Transverse colon (tissue), 4 donors: ENCODE results near the gene DSG2. TPM values are rescaled to one million over a fixed set of nuclear protein-coding genes. Genes with fewer than 3 reads are reported as not detected.
"Not testable (repeated sequence)": the region's sequence is repeated elsewhere in the genome, so short reads cannot be mapped to it uniquely, and the experiment has no call there.

Experiments used
- DNase-seq: peaks from one replicate; pipeline ENCODE4 v3.0.0-alpha.2; 2019
- H3K27ac ChIP-seq, 4 donors: fragments of 200-600 bp; sonication (generic); 2 replicates each; pipeline ENCODE4 v1.5.1; 2016 to 2018; ENCODE audit warnings: inconsistent platforms in 4 of 4
- H3K27me3 ChIP-seq: fragments of 200-600 bp; sonication (generic); 2 replicates; pipeline ENCODE4 v1.5.1; 2017; ENCODE audit warnings: inconsistent platforms
- H3K36me3 ChIP-seq, 4 donors: fragments of 200-600 bp; sonication (generic); 2 replicates each; pipeline ENCODE4 v1.5.1; 2017 to 2019; ENCODE audit warnings: inconsistent platforms in 4 of 4
- H3K4me1 ChIP-seq, 4 donors: fragments of 200-600 bp; sonication (generic); 2 replicates each; pipeline ENCODE4 v1.5.1; 2017 to 2020; ENCODE audit warnings: inconsistent platforms in 4 of 4
- H3K4me3 ChIP-seq, 4 donors: fragments of 200-600 bp; sonication (generic); 1 replicate in 1 of 4; 2 replicates in 3 of 4; pipeline versions ENCODE4 v1.5.1 to v1.6.1; 2017 to 2019; ENCODE audit warnings: inconsistent platforms in 4 of 4
- H3K9me3 ChIP-seq, 2 donors: fragments of 200-600 bp; sonication (generic); 2 replicates each; pipeline ENCODE4 v1.5.1; 2017 to 2019; ENCODE audit warnings: inconsistent platforms in 2 of 2
- EP300 ChIP-seq: sonication (generic); formaldehyde crosslinking; IDR thresholded peaks from one replicate; pipeline ENCODE4 v1.6.1; 2017; ENCODE audit warnings: antibody characterized with exemption, low read depth
- POLR2A ChIP-seq: fragments of 450-650 bp; IDR thresholded peaks from one replicate; pipeline ENCODE4 v1.6.1; 2016; ENCODE audit warnings: antibody characterized with exemption, mild to moderate bottlenecking, moderate library complexity
- POLR2AphosphoS5 ChIP-seq, 3 donors: sonication (generic); formaldehyde crosslinking; IDR thresholded peaks; one replicate each; pipeline ENCODE4 v1.6.1; 2016; ENCODE audit warnings: antibody characterized with exemption in 3 of 3
- WGBS, 2 donors: methylation state at CpG; one replicate each; pipeline ENCODE4 v1.1.5; 2018; ENCODE audit warnings: low coverage in 1 of 2; 5-methylcytosine and 5-hydroxymethylcytosine counted together
- in situ Hi-C, 4 donors: fragments of 200-750 bp; cut with MboI; loops; one replicate each; pipeline versions ENCODE4 v1.15.0 to v1.15.1; 2017; ENCODE audit warnings: low sequenced_read_pairs in 3 of 4, low pct_ligation_motif_present in 1 of 4, low pct_unique_long_range_greater_than_20kb in 1 of 4
- intact Hi-C: fragments of 100-400 bp; cut with DNase I; formaldehyde crosslinking; loops from one replicate; pipeline ENCODE4 v1.15.1; 2023; ENCODE audit warnings: low total_unique reads
- total RNA-seq, 4 donors: library from RNA; depleted of rRNA; stranded (reverse); fragments of >200 nt; gene quantifications; one replicate each; pipeline ENCODE4 v1.1.0, GENCODE V29; 2016
- TF ChIP-seq, protein P1 (sequence below), 5 experiments: fragments of 200-600 bp in 3 of 5; fragments of 450-650 bp in 2 of 5; sonication (generic) in 3 of 5; IDR thresholded peaks; 1 replicate in 2 of 5; 2 replicates in 3 of 5; pipeline ENCODE4 v1.5.1; 2016 to 2017; ENCODE audit warnings: antibody characterized with exemption in 5 of 5, inconsistent platforms in 3 of 5, mild to moderate bottlenecking in 2 of 5, moderate library complexity in 1 of 5

DSG2 gene
- total RNA-seq, 4 donors from 2014 or later: 59.3 to 272 (median 198) TPM

DNA sequence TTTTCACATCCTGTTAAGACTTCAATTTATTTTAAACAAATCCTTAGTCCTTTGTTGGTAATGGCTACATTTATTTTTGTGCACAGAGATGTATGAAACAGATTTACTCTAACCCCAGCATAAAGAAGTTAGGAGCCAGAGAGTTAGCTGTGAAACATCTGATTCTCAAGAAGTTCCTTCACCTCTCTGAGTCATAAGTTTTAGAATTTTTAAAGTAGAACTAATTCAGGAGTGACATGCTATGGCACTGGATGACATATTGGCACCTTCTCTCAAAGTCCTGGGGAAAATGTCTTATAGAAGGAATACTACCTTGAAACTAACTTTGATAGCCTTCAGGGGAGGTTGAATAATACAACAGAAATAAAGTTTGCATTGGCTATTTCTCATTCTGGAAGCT lies 6.4 kb upstream of the DSG2 start:
- no peaks in the 10 kb centered on the region for H3K27me3 ChIP-seq
- H3K36me3 ChIP-seq: no peaks in the 10 kb centered on the region
- no peak for DNase-seq
- in situ Hi-C loops (no loop called here), intact Hi-C loops (no loop called here)
- TF ChIP-seq, protein P1, sequence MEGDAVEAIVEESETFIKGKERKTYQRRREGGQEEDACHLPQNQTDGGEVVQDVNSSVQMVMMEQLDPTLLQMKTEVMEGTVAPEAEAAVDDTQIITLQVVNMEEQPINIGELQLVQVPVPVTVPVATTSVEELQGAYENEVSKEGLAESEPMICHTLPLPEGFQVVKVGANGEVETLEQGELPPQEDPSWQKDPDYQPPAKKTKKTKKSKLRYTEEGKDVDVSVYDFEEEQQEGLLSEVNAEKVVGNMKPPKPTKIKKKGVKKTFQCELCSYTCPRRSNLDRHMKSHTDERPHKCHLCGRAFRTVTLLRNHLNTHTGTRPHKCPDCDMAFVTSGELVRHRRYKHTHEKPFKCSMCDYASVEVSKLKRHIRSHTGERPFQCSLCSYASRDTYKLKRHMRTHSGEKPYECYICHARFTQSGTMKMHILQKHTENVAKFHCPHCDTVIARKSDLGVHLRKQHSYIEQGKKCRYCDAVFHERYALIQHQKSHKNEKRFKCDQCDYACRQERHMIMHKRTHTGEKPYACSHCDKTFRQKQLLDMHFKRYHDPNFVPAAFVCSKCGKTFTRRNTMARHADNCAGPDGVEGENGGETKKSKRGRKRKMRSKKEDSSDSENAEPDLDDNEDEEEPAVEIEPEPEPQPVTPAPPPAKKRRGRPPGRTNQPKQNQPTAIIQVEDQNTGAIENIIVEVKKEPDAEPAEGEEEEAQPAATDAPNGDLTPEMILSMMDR (IDR thresholded peaks at IDR 0.05): no peak
- no peak for TF ChIP-seq POLR2A
- TF ChIP-seq POLR2AphosphoS5 (IDR thresholded peaks at IDR 0.05): no peak
- TF ChIP-seq EP300: no peak
- H3K4me1 ChIP-seq: peaks cover 0 to 33% (median 12%) of the 10 kb centered on the region in 4 donors
- no peaks in the 10 kb centered on the region for H3K9me3 ChIP-seq
- peak overlapping the region in 1 of 4 donors; percentile 68 for H3K27ac ChIP-seq
- H3K4me3 ChIP-seq: no peak overlapping the region

DNA sequence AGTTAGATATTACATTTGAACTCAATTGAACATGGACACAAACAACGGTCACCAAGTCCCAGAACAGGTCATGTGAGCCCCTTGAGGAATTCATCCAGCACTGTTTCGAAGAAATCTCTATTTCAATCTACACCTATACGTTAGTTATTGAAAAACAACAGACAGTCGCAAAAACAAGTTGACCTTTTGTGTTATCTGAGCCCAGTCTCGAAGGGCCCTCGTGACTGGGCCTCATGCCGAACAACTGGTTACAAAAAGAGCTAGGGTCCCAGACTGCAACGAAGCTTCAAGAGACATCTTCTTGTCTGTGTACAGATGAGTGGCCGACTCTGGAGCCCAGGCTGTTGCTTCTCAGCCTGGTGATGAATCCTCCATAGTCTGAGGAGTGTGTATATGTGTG lies 5.3 kb upstream of the DSG2 start:
- TF ChIP-seq POLR2A (no peak), POLR2AphosphoS5 (IDR thresholded peaks at IDR 0.05) (no peak), EP300 (no peak)
- TF ChIP-seq, protein P1 (IDR thresholded peaks at IDR 0.05): no peak
- Histone ChIP-seq H3K27me3 (peaks cover 1% of the 10 kb centered on the region), H3K4me1 (peaks cover 0 to 35% (median 12%) of the 10 kb centered on the region in 4 donors), H3K36me3 (no peaks in the 10 kb centered on the region), H3K9me3 (no peaks in the 10 kb centered on the region), H3K27ac (no peak overlapping the region), H3K4me3 (no peak overlapping the region)
- 90 to 93% methylated on average over 9 of the region's 9 CpGs for WGBS, 2 donors
- in situ Hi-C loops: no loop called here
- no peak for DNase-seq
- intact Hi-C loops: no loop called here

DNA sequence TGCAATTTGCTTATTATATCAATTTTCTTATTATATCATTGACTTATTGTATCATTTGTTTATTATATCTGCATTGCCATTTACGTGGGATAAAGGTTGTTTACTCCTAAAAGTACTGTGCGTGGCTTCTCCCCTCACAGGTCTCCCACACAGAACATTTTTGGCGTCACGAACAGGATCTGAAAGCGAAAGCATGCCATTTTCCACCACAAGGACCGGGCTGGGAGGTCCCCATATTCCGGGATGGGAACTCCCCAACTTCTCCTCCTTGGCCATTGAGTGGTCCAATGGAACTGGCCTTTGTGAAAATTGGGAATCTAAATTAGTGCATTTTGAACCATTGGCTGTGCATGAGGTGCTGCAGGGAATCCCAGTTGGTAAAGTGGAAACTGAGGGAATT lies 4.8 kb upstream of the DSG2 start:
- Histone ChIP-seq H3K4me3 (no peak overlapping the region), H3K4me1 (peaks cover 0 to 36% (median 12%) of the 10 kb centered on the region in 4 donors), H3K9me3 (no peaks in the 10 kb centered on the region), H3K36me3 (no peaks in the 10 kb centered on the region), H3K27ac (peak overlapping the region in 1 of 4 donors; percentile 33), H3K27me3 (peaks cover 6% of the 10 kb centered on the region)
- in situ Hi-C loops: no loop called here
- no peak for DNase-seq
- no peak for TF ChIP-seq EP300
- no peak for TF ChIP-seq POLR2A
- TF ChIP-seq, protein P1 (IDR thresholded peaks at IDR 0.05): no peak
- TF ChIP-seq POLR2AphosphoS5 (IDR thresholded peaks at IDR 0.05): no peak
- intact Hi-C loops: no loop called here
- 75 to 76% methylated on average over 7 of the region's 7 CpGs for WGBS, 2 donors

DNA sequence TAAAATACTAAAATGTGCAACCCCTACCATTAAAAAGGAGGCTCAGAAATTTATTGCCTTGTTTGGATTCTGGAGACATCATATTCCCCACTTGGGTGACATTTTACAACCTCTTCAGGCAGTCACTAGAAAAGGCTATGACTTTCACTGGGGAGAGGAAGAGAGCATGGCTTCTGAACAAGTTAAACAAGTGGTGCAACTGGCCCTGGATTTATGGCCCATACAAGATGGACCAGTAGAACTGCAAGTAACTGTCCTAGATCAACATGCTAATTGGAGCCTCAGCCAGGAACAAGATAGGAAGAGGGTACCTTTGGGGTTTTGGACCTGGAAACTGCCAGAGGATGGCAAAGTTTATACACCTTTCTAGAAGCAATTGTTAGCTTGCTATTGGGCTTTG lies 4.0 kb upstream of the DSG2 start:
- Histone ChIP-seq H3K36me3 (no peaks in the 10 kb centered on the region), H3K4me3 (no peak overlapping the region), H3K4me1 (peaks cover 0 to 38% (median 12%) of the 10 kb centered on the region in 4 donors), H3K27ac (peak overlapping the region in 2 of 4 donors; percentile 28 to 33), H3K27me3 (peaks cover 14% of the 10 kb centered on the region), H3K9me3 (no peaks in the 10 kb centered on the region)
- no peak for DNase-seq
- in situ Hi-C loops: no loop called here
- TF ChIP-seq, protein P1 (IDR thresholded peaks at IDR 0.05): no peak
- TF ChIP-seq POLR2A (no peak), POLR2AphosphoS5 (IDR thresholded peaks at IDR 0.05) (no peak), EP300 (no peak)
- intact Hi-C loops: no loop called here

DNA sequence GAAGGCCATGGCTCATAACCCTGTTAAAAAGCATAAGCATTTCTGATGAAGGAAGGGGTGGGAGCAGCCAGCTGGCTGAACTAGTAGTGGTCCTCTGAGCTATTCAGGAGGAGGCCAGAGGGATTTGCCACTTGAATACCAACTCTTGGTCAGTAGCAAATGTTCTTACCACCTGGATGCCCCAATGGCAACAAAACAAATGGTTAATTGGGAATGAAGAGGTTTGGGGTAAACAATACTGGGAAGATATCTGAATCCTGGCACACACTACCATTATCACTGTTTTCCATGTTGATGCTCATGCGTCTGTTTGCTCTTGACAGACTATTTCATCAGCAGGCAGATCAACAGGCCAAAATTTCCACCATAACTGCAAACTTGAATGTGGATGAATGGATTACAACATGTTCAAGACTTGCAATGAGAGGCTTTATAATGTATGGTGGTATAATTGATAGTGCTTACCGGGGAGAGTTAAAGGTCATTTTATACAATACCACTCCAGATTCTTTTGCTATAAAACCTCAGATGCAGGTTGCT lies 3.2 kb upstream of the DSG2 start:
- DNase-seq, H3K9me3 ChIP-seq, in situ Hi-C loops, H3K4me3 ChIP-seq, intact Hi-C loops, H3K36me3 ChIP-seq: not testable (repeated sequence)
- H3K4me1 ChIP-seq: peaks cover 0 to 35% (median 12%) of the 10 kb centered on the region in 4 donors
- H3K27me3 ChIP-seq: peaks cover 14% of the 10 kb centered on the region
- 81% methylated on average over 2 of the region's 2 CpGs; no CpG with 5 or more reads in 1 of the 2 donors for WGBS, 2 donors
- peak overlapping the region in 1 of 4 donors; percentile 33 for H3K27ac ChIP-seq
